Measurements from ENCODE around the gene TMC8.
"Not testable (repeated sequence)": the region's sequence is repeated elsewhere in the genome, so short reads cannot be mapped to it uniquely, and the experiment has no call there.

Gene TMC8

DNA sequence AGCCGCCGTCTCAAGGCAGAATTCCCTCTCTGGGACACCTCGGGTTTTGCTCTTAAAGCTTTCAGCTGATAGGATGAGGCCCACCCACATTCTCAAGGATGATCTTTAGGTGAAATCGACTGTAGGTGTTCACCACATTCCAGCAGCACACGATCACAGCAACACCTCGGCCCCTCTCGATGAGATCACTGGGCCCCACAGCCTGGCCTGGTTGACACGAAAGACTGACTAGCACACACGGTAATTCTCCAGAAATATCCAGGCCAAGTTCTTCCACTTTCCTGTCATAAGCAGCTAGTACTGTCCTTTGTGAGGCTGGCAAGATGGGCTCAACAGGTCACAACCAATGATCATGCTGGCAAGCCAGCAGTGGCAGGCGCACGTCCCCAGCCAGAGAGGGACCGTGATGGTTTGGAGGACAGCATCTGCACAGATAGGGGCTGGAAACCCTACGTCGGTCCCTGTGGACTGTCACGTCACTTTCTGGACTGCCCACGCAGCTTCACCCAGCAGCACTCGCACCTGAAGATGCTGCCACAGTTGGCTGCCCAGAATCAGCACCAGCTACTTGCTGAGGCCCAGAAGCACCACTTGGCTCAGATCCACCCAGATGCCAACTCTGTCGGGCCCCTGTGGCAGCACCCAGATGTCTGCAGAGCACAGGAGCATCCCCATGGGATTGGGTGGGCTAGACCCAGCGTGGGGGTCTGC, 19.4 kb upstream of the TMC8 start:
- no peak for FAIRE-seq

- FAIRE-seq, result no peak
Measured at GRCh38 chr17:78111727-78112517, 18.6 kb upstream of the TMC8 start.

GRCh38 chr17:78112518-78113471, 17.8 kb upstream of the TMC8 start:
- no peak for FAIRE-seq

GRCh38 chr17:78113804-78114785, 16.5 kb upstream of the TMC8 start:
- FAIRE-seq, result no peak

DNA sequence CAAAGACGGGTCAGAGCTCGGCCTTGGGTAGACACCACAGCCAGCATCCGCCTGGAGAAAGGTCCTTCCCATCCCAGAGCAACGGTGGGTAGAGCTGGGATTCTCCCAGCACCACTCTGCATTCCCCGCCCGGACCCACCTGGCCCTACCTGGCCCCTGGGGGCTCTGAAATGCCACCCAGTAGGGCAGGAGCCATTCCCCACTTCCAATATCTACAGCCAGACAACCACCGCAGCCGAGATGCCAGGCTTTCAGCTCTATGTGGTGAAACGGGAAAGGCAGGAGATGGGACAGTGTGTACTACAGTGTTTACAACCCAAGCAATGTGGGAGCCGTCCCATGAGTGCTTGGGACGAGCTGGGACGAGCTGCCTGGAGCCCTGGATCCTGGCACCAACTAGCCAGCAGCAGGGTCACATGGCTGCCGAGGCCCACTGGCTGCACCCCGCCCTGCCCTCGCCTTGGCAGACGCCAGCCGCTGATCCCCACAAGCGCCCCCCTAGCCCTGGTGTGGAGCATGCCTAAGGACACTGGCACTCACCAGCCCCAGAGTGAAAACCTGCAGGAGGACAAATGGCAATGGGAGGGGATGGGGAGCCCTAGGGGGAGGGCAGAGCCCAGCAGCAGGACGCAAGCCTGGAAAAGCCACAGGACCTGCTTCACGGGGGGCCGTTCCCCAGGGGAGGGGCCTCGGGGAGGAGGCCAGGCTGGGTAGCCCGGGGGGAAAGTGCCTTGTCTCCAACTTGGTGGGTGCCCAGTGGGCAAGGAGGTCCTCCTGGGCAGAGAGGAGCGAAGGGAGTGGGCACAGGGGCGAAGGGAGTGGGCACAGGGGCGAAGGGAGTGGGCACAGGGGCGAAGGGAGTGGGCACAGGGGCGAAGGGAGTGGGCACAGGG, 15.5 kb upstream of the TMC8 start:
- no peak for FAIRE-seq

- FAIRE-seq, result not testable (repeated sequence)
Measured at GRCh38 chr17:78115803-78116202, 14.8 kb upstream of the TMC8 start.

DNA sequence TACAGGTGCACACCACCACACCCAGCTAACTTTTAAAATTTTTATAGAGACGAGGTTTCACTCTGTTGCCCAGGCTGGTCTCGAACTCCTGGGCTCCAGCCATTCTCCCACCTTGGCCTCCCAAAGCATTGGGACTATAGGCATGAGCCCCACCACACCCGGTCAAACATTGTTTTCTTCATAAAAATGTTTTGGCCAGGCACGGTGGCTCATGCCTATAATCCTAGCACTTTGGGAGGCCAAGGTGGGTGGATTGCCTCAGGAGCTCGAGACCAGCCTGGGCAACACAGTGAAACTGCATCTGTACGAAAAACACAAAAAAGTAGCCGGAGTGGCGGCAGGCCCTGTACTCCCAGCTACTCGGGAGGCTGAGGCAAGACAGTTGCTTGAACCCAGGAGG, 14.2 kb upstream of the TMC8 start:
- FAIRE-seq, result no peak

- FAIRE-seq, result no peak
Measured at GRCh38 chr17:78117027-78117981, 13.3 kb upstream of the TMC8 start.

GRCh38 chr17:78118801-78119241, 11.8 kb upstream of the TMC8 start:
- no peak for FAIRE-seq

DNA sequence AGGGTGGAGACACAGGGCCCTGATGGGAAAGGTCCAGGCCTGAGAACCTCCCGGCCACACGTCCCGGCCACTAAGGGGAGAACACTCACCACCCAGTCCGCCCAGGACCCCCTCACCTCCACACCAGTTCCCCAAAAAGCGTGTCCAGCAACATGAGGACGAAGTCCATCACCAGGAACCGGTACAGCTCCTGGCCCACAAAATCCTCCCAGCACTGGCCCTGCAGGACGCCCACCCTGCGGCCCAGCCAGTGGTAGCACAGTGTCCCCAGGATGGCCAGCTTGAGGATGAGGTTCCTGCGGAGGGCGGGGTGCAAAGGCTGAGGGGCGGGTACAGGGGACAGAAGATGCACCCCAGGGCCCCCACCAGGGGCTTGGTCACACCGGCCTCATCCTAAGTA, 10.0 kb upstream of the TMC8 start:
- no peak for FAIRE-seq

DNA sequence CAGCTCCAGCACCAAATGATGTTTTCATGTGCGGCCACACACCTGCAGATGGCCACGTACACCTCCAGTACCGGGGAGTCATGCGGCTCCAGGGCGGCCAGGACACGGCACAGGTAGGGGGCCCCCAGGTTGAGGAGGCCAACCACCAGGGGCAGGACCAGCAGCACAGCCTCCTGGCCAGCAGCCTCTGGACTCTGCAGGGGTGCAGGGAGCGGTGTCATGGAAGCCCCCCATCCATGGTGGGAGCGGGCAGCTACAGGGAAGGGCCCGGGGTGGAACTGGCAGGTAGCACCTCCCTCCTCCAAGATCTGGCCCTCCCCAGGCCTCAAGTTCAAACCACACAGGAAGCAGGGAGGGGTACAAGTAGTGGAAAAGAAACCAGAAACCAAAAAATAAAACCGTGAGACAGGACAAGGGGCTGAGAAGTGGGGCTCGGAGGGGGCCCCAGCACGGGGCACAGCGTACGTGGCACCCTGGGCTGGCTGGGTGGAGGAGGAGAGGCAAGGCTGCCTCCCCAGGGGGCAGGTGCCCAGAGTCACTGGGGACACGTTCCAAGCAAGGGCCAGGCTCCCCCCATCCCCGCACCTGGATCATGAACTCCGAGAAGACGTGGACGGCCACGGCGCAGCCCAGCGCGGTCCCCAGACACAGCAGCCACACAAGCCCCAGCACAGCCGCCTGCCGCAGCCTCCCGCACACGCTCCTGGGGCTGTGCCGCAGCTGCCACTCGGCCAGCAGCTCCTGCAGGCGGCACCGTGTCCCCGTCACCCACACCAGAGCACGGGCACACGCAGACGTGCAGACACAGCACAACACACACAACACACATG, 9.4 kb upstream of the TMC8 start:
- no peak for FAIRE-seq

GRCh38 chr17:78121801-78122215, 8.8 kb upstream of the TMC8 start:
- no peak for FAIRE-seq

DNA sequence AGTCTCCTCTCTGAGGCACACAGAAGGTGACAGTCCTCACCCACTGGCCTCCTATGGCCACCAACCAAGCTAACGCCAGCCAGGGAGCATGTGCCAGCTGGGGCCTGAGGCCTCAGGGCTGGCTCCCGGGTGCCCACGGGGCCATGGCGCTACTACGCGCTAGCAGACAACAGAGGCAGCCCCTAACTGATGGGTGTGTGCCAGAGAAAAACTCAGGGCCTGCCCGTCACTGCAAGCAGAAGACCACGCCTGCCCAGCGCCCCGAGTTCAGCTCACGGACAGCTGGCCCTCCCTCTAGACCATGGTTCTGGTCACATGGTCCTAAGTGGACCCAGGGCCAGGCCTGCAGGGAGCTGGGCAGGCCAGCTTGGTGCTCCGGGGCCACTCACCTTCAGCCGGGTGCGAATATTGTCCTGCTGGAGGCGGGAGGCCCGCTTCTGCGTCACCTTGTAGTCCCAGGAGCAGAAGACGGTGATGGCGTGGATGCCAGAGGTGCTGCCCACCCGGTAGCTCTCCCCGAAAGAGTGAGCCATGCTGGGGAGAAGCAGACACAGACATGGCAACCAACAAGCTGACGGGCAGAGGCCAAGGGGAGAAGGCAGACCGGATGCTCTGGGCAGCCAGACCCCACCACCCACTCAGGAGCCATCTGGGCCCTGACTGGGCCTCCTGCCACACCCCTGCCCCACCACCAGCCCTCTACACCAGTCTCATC, 8.2 kb upstream of the TMC8 start:
- FAIRE-seq, result no peak

DNA sequence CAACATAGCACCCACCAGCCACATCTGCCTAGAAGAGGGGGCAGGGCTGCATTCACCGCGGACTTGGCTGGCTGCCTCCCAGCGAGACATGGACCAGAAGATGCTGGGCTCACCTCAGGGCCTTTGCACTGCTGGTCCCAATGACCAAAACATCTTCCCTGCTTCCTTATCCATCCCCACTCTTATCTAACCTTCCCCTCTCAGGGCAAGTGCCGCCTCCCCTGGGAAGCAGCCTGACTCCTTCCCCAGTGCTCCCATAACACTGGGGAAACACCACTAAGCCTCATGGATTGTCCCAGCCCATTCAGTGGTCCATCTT, 7.7 kb upstream of the TMC8 start:
- no peak for FAIRE-seq

GRCh38 chr17:78123258-78123929, 7.2 kb upstream of the TMC8 start:
- no peak for FAIRE-seq

DNA sequence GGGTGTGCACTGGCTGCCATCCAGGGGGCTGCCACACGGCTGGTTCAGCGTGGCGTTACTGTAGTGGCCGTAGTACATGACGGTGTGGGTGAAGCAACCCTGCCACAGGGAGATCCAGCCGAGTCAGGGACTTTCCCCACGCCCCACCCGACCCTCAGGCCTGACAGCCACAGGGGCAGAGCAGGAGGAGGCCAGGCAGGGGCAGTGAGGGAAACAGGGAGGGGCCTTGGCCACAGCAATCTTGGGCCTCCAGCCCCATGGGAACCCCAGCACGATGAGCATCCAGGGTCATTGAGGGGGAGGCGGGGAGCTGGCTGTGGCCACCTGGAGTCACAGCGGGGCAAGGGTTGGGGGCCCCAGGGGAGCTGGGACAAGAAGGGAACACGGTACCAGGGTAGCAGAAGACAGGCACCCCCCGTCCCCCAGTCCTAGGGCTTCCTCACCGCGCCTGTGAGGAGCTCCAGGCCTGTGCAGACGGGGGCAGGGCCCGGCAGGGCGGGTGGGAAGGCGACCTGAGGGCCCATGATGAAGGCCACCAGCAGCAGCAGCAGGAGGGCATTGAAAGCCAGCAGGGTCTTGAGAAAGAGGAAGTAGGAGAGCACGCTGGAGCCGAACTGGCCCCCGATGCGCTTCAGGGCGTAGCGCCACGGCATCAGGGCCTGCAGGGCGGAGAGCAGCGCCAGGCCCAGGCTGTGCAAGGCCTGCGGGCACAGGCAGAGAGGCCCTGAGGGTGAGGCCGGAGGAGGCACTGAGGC, 6.3 kb upstream of the TMC8 start:
- no peak for FAIRE-seq

DNA sequence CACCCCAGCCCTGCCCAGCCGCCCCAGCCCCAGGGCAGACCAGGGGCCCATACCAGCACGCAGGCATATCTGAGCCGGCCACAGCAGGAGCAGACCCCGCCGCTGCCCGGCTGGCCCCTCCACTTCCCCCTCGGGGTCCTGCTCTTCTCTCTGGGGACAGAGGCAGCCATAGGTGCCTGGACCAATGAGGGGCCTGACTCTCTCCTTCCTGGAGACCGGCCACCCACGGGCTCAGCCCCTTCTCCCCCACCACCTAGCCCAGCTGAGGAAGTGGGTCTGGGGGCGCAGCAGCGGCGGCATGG, 5.8 kb upstream of the TMC8 start:
- no peak for FAIRE-seq
